NCI-H128 (cell line): ENCODE measurements around the gene SP1.
"Not testable (repeated sequence)": the region's sequence is repeated elsewhere in the genome, so short reads cannot be mapped to it uniquely, and the experiment has no call there.

Experiments used
- DNase-seq: peaks from one replicate; lab custom pipeline; 2025; ENCODE audit not compliant: unreplicated experiment; lab: John Stamatoyannopoulos, UW

Gene SP1

GRCh38 chr12:53410951-53411350, 31.0 kb downstream of the SP1 start:
- DNase-seq: no peak

- DNase-seq: no peak
These were observed 33.7 kb downstream of the SP1 start for GRCh38 chr12:53413485-53414204.

GRCh38 chr12:53414756-53415417, 34.9 kb downstream of the SP1 start:
- DNase-seq: no peak

GRCh38 chr12:53415752-53416389, 35.9 kb downstream of the SP1 start:
- not testable (repeated sequence) for DNase-seq

GRCh38 chr12:53417291-53417816, 37.4 kb downstream of the SP1 start:
- DNase-seq: not testable (repeated sequence)

GRCh38 chr12:53418221-53418620, 38.2 kb downstream of the SP1 start:
- DNase-seq: no peak

GRCh38 chr12:53419756-53420155, 39.8 kb downstream of the SP1 start:
- no peak for DNase-seq

GRCh38 chr12:53422247-53422646, 42.3 kb downstream of the SP1 start:
- not testable (repeated sequence) for DNase-seq

- no peak for DNase-seq
These were observed 43.6 kb downstream of the SP1 start, which contains the start of gene AMHR2 for GRCh38 chr12:53423597-53423996. TSS of gene AMHR2 (plus strand) at chr12:53423855. CDS start at chr12:53423935, 80 bp downstream.

GRCh38 chr12:53424626-53425514, 44.9 kb downstream of the SP1 start:
- no peak for DNase-seq

- no peak for DNase-seq
These were observed 45.7 kb downstream of the SP1 start for GRCh38 chr12:53425515-53426150.

- DNase-seq: no peak
These were observed 48.1 kb downstream of the SP1 start for GRCh38 chr12:53427905-53428594.

GRCh38 chr12:53428741-53429140, 48.8 kb downstream of the SP1 start:
- no peak for DNase-seq

GRCh38 chr12:53430116-53430515, 50.1 kb downstream of the SP1 start:
- DNase-seq: no peak

GRCh38 chr12:53431187-53431586, 51.2 kb downstream of the SP1 start:
- no peak for DNase-seq

GRCh38 chr12:53435326-53435725, 55.4 kb downstream of the SP1 start:
- not testable (repeated sequence) for DNase-seq

- not testable (repeated sequence) for DNase-seq
These were observed 59.6 kb downstream of the SP1 start for GRCh38 chr12:53439582-53439981.

GRCh38 chr12:53441040-53441833, 61.3 kb downstream of the SP1 start, which contains the start of gene PRR13:
TSS of gene PRR13 (plus strand) at chr12:53441734. CDS start at chr12:53442715, 981 bp downstream.
- peak; percentile 95 for DNase-seq

- no peak for DNase-seq
These were observed 64.0 kb downstream of the SP1 start for GRCh38 chr12:53443955-53444354.
